Coronary artery (tissue), 2 donors: ENCODE measurements around the gene SNCB.
A peak's percentile ranks its signal among the peaks of the same experiment; 100 is the strongest.

Source experiments
- DNase-seq: peaks from one replicate; pipeline ENCODE4 v3.0.0-alpha.2; 2017; ENCODE audit warnings: low spot score
- H3K27ac ChIP-seq, 2 donors: fragments of 200-600 bp; sonication (generic); one replicate each; pipeline ENCODE4 v1.5.1; 2016 to 2019
- H3K4me3 ChIP-seq: fragments of 200-600 bp; sonication (generic); 2 replicates; pipeline ENCODE4 v1.5.1; 2016; ENCODE audit warnings: mild to moderate bottlenecking, moderate library complexity
- CTCF ChIP-seq: fragments of 200-600 bp; sonication (generic); IDR thresholded peaks from one replicate; pipeline ENCODE4 v1.5.1; 2019; ENCODE audit warnings: antibody characterized with exemption

SNCB gene

GRCh38 chr5:176629317-176629852 is 949 bp downstream of the SNCB start:
- no peak overlapping the region for H3K27ac ChIP-seq
- no peak for TF ChIP-seq CTCF
- H3K4me3 ChIP-seq: peak overlapping the region; percentile 63
- no peak for DNase-seq

DNA sequence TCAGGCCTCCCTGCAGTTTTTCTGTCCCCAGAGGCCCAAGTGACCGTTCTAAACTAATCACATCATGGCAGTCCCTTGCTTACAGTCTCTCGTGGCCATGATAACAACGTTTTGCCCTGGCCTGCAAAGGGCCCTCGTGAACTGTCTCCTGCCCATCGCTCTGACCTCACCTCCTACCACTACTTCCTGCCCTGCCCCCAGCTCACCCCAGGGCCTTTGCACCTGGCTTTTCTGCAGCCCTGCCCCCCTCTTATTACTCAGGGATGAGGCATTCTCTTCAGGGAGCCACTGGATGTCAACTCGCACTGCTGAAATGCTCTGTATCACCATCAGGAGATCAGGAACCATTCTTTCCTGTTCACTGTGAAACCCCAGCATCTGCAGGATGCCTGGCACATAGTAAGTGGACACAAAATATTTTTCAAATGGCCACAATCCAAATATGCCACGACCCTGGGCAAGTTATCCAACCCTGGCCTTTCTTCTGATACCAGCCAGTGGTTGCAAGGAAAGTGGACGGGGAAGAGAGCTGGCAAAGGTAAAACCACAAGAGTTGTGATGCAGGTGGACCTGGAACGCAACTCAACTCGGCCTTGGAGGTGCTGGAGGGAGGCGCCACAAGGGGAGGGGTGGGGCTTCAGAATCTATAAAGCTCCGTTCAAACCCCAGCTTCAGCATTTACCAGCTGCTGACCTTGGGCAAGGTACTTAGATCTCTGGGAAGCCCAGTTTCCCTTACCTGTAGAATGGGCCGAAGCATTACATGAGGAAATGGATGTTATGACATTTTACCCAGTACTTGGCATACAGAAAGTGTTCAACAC is 1.7 kb downstream of the SNCB start:
- H3K27ac ChIP-seq: no peak overlapping the region

GRCh38 chr5:176627582-176627981 is 2.8 kb downstream of the SNCB start:
- Histone ChIP-seq H3K27ac (no peak overlapping the region), H3K4me3 (no peak overlapping the region)
- DNase-seq: no peak
- TF ChIP-seq CTCF: no peak

More for the DNA sequence above, 1.7 kb downstream of the SNCB start:
- no peak for DNase-seq
- H3K4me3 ChIP-seq: no peak overlapping the region
- TF ChIP-seq CTCF: no peak

DNA sequence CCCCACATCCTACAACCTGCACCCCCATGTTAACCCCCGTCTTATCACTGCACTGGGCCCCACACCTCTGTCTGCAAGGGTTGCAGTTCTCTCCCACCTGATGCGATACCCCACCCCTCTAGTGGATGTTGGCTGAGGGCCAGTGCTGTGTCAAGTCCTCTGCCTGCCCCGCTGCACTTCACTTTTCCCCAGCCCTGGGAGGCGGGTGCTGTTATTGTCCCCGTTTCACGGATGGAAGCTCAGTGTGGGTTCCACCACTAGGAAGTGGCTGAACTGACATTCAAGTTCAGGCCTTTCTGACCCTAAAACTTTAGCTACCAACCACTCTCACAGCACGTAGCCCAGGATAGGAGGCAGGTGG is 3.5 kb downstream of the SNCB start:
- Histone ChIP-seq H3K27ac (no peak overlapping the region), H3K4me3 (no peak overlapping the region)
- DNase-seq: no peak
- no peak for TF ChIP-seq CTCF

GRCh38 chr5:176625966-176626875 is 4.1 kb downstream of the SNCB start:
- Histone ChIP-seq H3K4me3 (no peak overlapping the region), H3K27ac (no peak overlapping the region)
- no peak for DNase-seq
- TF ChIP-seq CTCF: no peak

GRCh38 chr5:176625512-176625911 is 4.8 kb downstream of the SNCB start:
- TF ChIP-seq CTCF: no peak
- no peak overlapping the region for H3K27ac ChIP-seq
- no peak overlapping the region for H3K4me3 ChIP-seq
- no peak for DNase-seq
